Tibial artery (tissue), 4 donors: ENCODE results near the gene VTI1A.

Experiments used
- DNase-seq, 2 donors: peaks; one replicate each; pipeline ENCODE4 v3.0.0-alpha.2; 2019
- H3K27ac ChIP-seq, 2 donors: fragments of 200-600 bp; sonication (generic) in 1 of 2; 1 replicate in 1 of 2; 2 replicates in 1 of 2; pipeline ENCODE4 v1.5.1; 2018 to 2019; ENCODE audit warnings: mild to moderate bottlenecking in 1 of 2
- H3K27me3 ChIP-seq, 2 donors: fragments of 200-600 bp; sonication (generic) in 1 of 2; one replicate each; pipeline versions ENCODE4 v1.5.1 to v1.6.0; 2016 to 2019
- H3K36me3 ChIP-seq, 3 donors: fragments of 200-600 bp; sonication (generic) in 2 of 3; one replicate each; pipeline ENCODE4 v1.5.1; 2016 to 2019; ENCODE audit warnings: mild to moderate bottlenecking in 2 of 3
- H3K4me1 ChIP-seq, 4 donors: fragments of 200-600 bp; sonication (generic) in 2 of 4; 1 replicate in 3 of 4; 2 replicates in 1 of 4; pipeline ENCODE4 v1.5.1; 2016 to 2019
- H3K4me3 ChIP-seq, 2 donors: fragments of 200-600 bp; sonication (generic) in 1 of 2; 1 replicate in 1 of 2; 2 replicates in 1 of 2; pipeline ENCODE4 v1.5.1; 2018 to 2019; ENCODE audit warnings: mild to moderate bottlenecking in 2 of 2
- H3K9me3 ChIP-seq, 3 donors: fragments of 200-600 bp; sonication (generic) in 1 of 3; one replicate each; pipeline ENCODE4 v1.5.1; 2016 to 2019
- CTCF ChIP-seq, 2 experiments: fragments of 200-600 bp in 1 of 2; fragments of 450-650 bp in 1 of 2; IDR thresholded peaks; one replicate each; pipeline ENCODE4 v1.5.1; 2017 to 2019; ENCODE audit warnings: antibody characterized with exemption in 2 of 2, mild to moderate bottlenecking in 1 of 2, moderate library complexity in 1 of 2
- intact Hi-C: fragments of 100-400 bp; cut with DNase I; formaldehyde crosslinking; loops from one replicate; pipeline ENCODE4 v1.15.0; 2023; ENCODE audit warnings: low total_unique reads

The VTI1A gene

GRCh38 chr10:112753961-112754411, 307.0 kb downstream of the VTI1A start:
- Histone ChIP-seq H3K27me3 (no peaks in the 10 kb centered on the region), H3K36me3 (no peaks in the 10 kb centered on the region), H3K4me3 (peak overlapping the region in 1 of 2 donors; percentile 29), H3K27ac (peak overlapping the region; percentile 37 to 60), H3K4me1 (peaks cover 0 to 18% (median 5%) of the 10 kb centered on the region in 4 donors), H3K9me3 (no peaks in the 10 kb centered on the region)
- no peak for TF ChIP-seq CTCF (IDR thresholded peaks at IDR 0.05)
- intact Hi-C loops, result no loop called here
- DNase-seq, result no peak

- TF ChIP-seq CTCF (IDR thresholded peaks at IDR 0.05), result no peak
- intact Hi-C loops, result no loop called here
- H3K27ac ChIP-seq, result no peak overlapping the region
- DNase-seq, result no peak
- H3K36me3 ChIP-seq, result no peaks in the 10 kb centered on the region
- peaks cover 0 to 18% (median 5%) of the 10 kb centered on the region in 4 donors for H3K4me1 ChIP-seq
- no peaks in the 10 kb centered on the region for H3K9me3 ChIP-seq
- no peak overlapping the region for H3K4me3 ChIP-seq
- H3K27me3 ChIP-seq, result no peaks in the 10 kb centered on the region
These were observed 308.6 kb downstream of the VTI1A start for GRCh38 chr10:112755446-112756234.

- no peak for TF ChIP-seq CTCF (IDR thresholded peaks at IDR 0.05)
- H3K27me3 ChIP-seq, result no peaks in the 10 kb centered on the region
- no peak for DNase-seq
- no peak overlapping the region for H3K27ac ChIP-seq
- H3K9me3 ChIP-seq, result no peaks in the 10 kb centered on the region
- peaks cover 0 to 18% (median 5%) of the 10 kb centered on the region in 4 donors for H3K4me1 ChIP-seq
- no peaks in the 10 kb centered on the region for H3K36me3 ChIP-seq
- H3K4me3 ChIP-seq, result no peak overlapping the region
- intact Hi-C loops, result no loop called here
These were observed 309.2 kb downstream of the VTI1A start for GRCh38 chr10:112756235-112756527.

- H3K9me3 ChIP-seq, result no peaks in the 10 kb centered on the region
- DNase-seq, result no peak
- peaks cover 0 to 6% (median 0%) of the 10 kb centered on the region in 4 donors for H3K4me1 ChIP-seq
- H3K4me3 ChIP-seq, result no peak overlapping the region
- no peaks in the 10 kb centered on the region for H3K36me3 ChIP-seq
- no peaks in the 10 kb centered on the region for H3K27me3 ChIP-seq
- intact Hi-C loops, result no loop called here
- no peak for TF ChIP-seq CTCF (IDR thresholded peaks at IDR 0.05)
- no peak overlapping the region for H3K27ac ChIP-seq
These were observed 311.9 kb downstream of the VTI1A start for GRCh38 chr10:112758961-112759360.

GRCh38 chr10:112759496-112759895, 312.5 kb downstream of the VTI1A start:
- no peak overlapping the region for H3K4me3 ChIP-seq
- H3K36me3 ChIP-seq, result no peaks in the 10 kb centered on the region
- H3K27ac ChIP-seq, result no peak overlapping the region
- H3K4me1 ChIP-seq, result peaks cover 0 to under 1% (median 0%) of the 10 kb centered on the region in 4 donors
- no peak for TF ChIP-seq CTCF (IDR thresholded peaks at IDR 0.05)
- intact Hi-C loops, result no loop called here
- H3K27me3 ChIP-seq, result no peaks in the 10 kb centered on the region
- no peaks in the 10 kb centered on the region for H3K9me3 ChIP-seq
- DNase-seq, result no peak
